Dendritic cell treated with granulocyte-macrophage colony-stimulating factor and Interleukin-4, amounts not matched to agents 40 ng/mL and 50 ng/mL, for 4 days (primary cell): ENCODE data around the gene UBE2D3.

Experiments
- H3K27ac Mint-ChIP-seq: one replicate; pipeline ENCODE4 v1.8.0; 2022; ENCODE audit warnings: mild to moderate bottlenecking, mixed read lengths
- H3K27me3 Mint-ChIP-seq: one replicate; pipeline ENCODE4 v1.8.0; 2022; ENCODE audit warnings: mild to moderate bottlenecking, mixed read lengths
- H3K36me3 Mint-ChIP-seq: one replicate; pipeline ENCODE4 v1.8.0; 2022; ENCODE audit warnings: low read depth, mixed read lengths
- H3K4me1 Mint-ChIP-seq: one replicate; pipeline ENCODE4 v1.8.0; 2022; ENCODE audit warnings: low read depth, mixed read lengths
- H3K4me3 Mint-ChIP-seq: one replicate; pipeline ENCODE4 v1.8.0; 2022; ENCODE audit warnings: mild to moderate bottlenecking, moderate library complexity, mixed read lengths
- H3K9me3 Mint-ChIP-seq: one replicate; pipeline ENCODE4 v1.8.0; 2022; ENCODE audit warnings: mixed read lengths
- intact Hi-C: fragments of 100-400 bp; cut with micrococcal nuclease; formaldehyde crosslinking; loops from one replicate; pipeline ENCODE4 v1.15.0; 2022

UBE2D3 gene

GRCh38 chr4:102761906-102762305 lies 65.4 kb downstream of the UBE2D3 start:
- Mint-ChIP-seq H3K4me3 (no peak overlapping the region), H3K27ac (no peak overlapping the region)

GRCh38 chr4:102761296-102761701 lies 66.1 kb downstream of the UBE2D3 start:
- intact Hi-C loops = loop anchor here (2.0 to 5.0 kb wide), 2 partner anchors 46 to 108 kb away; partner anchors contain the start of gene CISD2
- Mint-ChIP-seq H3K36me3 (peaks cover 39% of the 10 kb centered on the region), H3K27me3 (peaks cover 6% of the 10 kb centered on the region), H3K4me1 (peaks cover 46% of the 10 kb centered on the region), H3K9me3 (no peaks in the 10 kb centered on the region), H3K4me3 (peak overlapping the region; percentile 82), H3K27ac (peak overlapping the region; percentile 96)

More at GRCh38 chr4:102761906-102762305, 65.4 kb downstream of the UBE2D3 start:
- Mint-ChIP-seq H3K27me3 (peaks cover 6% of the 10 kb centered on the region), H3K9me3 (no peaks in the 10 kb centered on the region), H3K4me1 (peaks cover 41% of the 10 kb centered on the region), H3K36me3 (peaks cover 39% of the 10 kb centered on the region)
- intact Hi-C loops = loop anchor here (2.0 to 5.0 kb wide), 2 partner anchors 45 to 107 kb away; partner anchors contain the start of gene CISD2

GRCh38 chr4:102760645-102761295 lies 66.6 kb downstream of the UBE2D3 start, which contains the start of gene MANBA:
TSS of gene MANBA (minus strand) at chr4:102760968. CDS start at chr4:102760894, 74 bp downstream.
- intact Hi-C loops = loop anchor here (1.0 to 5.0 kb wide), 3 partner anchors 47 to 108 kb away; partner anchors contain the start of genes CISD2 and UBE2D3
- peak within 1 kb of the TSS; percentile 96 for H3K27ac Mint-ChIP-seq
- H3K27me3 Mint-ChIP-seq = peaks cover 6% of the 10 kb centered on the region
- H3K9me3 Mint-ChIP-seq = no peaks in the 10 kb centered on the region
- peak within 1 kb of the TSS; percentile 82 for H3K4me3 Mint-ChIP-seq
- peaks cover 49% of the 10 kb centered on the region for H3K4me1 Mint-ChIP-seq
- peaks cover 39% of the 10 kb centered on the region for H3K36me3 Mint-ChIP-seq

GRCh38 chr4:102759831-102760644 lies 67.3 kb downstream of the UBE2D3 start:
- Mint-ChIP-seq H3K9me3 (no peaks in the 10 kb centered on the region), H3K27ac (peak overlapping the region; percentile 96)

GRCh38 chr4:102758241-102759160 lies 68.8 kb downstream of the UBE2D3 start:
- intact Hi-C loops = no loop called here
- Mint-ChIP-seq H3K4me3 (peak overlapping the region; percentile 82), H3K27me3 (peaks cover 6% of the 10 kb centered on the region), H3K36me3 (peaks cover 44% of the 10 kb centered on the region), H3K4me1 (peaks cover 49% of the 10 kb centered on the region), H3K9me3 (no peaks in the 10 kb centered on the region), H3K27ac (peak overlapping the region; percentile 96)

More at GRCh38 chr4:102759831-102760644, 67.3 kb downstream of the UBE2D3 start:
- Mint-ChIP-seq H3K36me3 (peaks cover 39% of the 10 kb centered on the region), H3K4me3 (peak overlapping the region; percentile 82), H3K4me1 (peaks cover 49% of the 10 kb centered on the region), H3K27me3 (peaks cover 6% of the 10 kb centered on the region)
- intact Hi-C loops = loop anchor here (1.0 to 5.0 kb wide), 3 partner anchors 47 to 109 kb away; partner anchors contain the start of genes CISD2 and UBE2D3

- Mint-ChIP-seq H3K9me3 (no peaks in the 10 kb centered on the region), H3K4me1 (peaks cover 49% of the 10 kb centered on the region), H3K27ac (peak overlapping the region; percentile 4), H3K36me3 (peaks cover 44% of the 10 kb centered on the region), H3K27me3 (peaks cover 6% of the 10 kb centered on the region), H3K4me3 (no peak overlapping the region)
- intact Hi-C loops = no loop called here
Observed at GRCh38 chr4:102757681-102758080, 69.7 kb downstream of the UBE2D3 start.

GRCh38 chr4:102754044-102754443 lies 73.3 kb downstream of the UBE2D3 start:
- peaks cover 51% of the 10 kb centered on the region for H3K4me1 Mint-ChIP-seq
- no peaks in the 10 kb centered on the region for H3K9me3 Mint-ChIP-seq

GRCh38 chr4:102751941-102752340 lies 75.4 kb downstream of the UBE2D3 start:
- Mint-ChIP-seq H3K4me3 (no peak overlapping the region), H3K36me3 (peaks cover 37% of the 10 kb centered on the region), H3K27me3 (no peaks in the 10 kb centered on the region), H3K9me3 (no peaks in the 10 kb centered on the region), H3K4me1 (peaks cover 30% of the 10 kb centered on the region), H3K27ac (no peak overlapping the region)
- intact Hi-C loops = no loop called here

More at GRCh38 chr4:102754044-102754443, 73.3 kb downstream of the UBE2D3 start:
- intact Hi-C loops = no loop called here
- Mint-ChIP-seq H3K36me3 (peaks cover 42% of the 10 kb centered on the region), H3K27me3 (no peaks in the 10 kb centered on the region), H3K4me3 (no peak overlapping the region), H3K27ac (no peak overlapping the region)
